HG03095 (cell line): ENCODE data around the gene MAP7.
"Not testable (repeated sequence)": the region's sequence is repeated elsewhere in the genome, so short reads cannot be mapped to it uniquely, and the experiment has no call there.

Experiments
- ATAC-seq: cut with Tn5 transposase; IDR thresholded peaks from one replicate; pipeline ENCODE4 v1.9.1; 2021; ENCODE audit warnings: moderate library complexity; ENCODE audit not compliant: unreplicated experiment

MAP7 gene

GRCh38 chr6:136401236-136401635 is 149.0 kb downstream of the MAP7 start:
- not testable (repeated sequence) for ATAC-seq

GRCh38 chr6:136398453-136398852 is 151.8 kb downstream of the MAP7 start:
- ATAC-seq, result no peak

- ATAC-seq, result no peak
These were observed 153.3 kb downstream of the MAP7 start for GRCh38 chr6:136396908-136397307.

- ATAC-seq, result not testable (repeated sequence)
These were observed 159.3 kb downstream of the MAP7 start for GRCh38 chr6:136390959-136391358.

- ATAC-seq, result no peak
These were observed 162.9 kb downstream of the MAP7 start for GRCh38 chr6:136387316-136387715.

- ATAC-seq, result no peak
These were observed 166.8 kb downstream of the MAP7 start for GRCh38 chr6:136383268-136383937.

- ATAC-seq, result no peak
These were observed 167.5 kb downstream of the MAP7 start for GRCh38 chr6:136382676-136383252.

GRCh38 chr6:136378888-136379287 is 171.3 kb downstream of the MAP7 start:
- ATAC-seq, result no peak

- not testable (repeated sequence) for ATAC-seq
These were observed 174.4 kb downstream of the MAP7 start for GRCh38 chr6:136375836-136376235.

- ATAC-seq, result no peak
These were observed 178.3 kb downstream of the MAP7 start for GRCh38 chr6:136371959-136372358.

GRCh38 chr6:136370988-136371728 is 179.1 kb downstream of the MAP7 start:
- no peak for ATAC-seq

- no peak for ATAC-seq
These were observed 184.4 kb downstream of the MAP7 start for GRCh38 chr6:136365776-136366354.

GRCh38 chr6:136362421-136363356 is 187.5 kb downstream of the MAP7 start:
- no peak for ATAC-seq

- ATAC-seq, result no peak
These were observed 188.4 kb downstream of the MAP7 start for GRCh38 chr6:136361787-136362186.

GRCh38 chr6:136360783-136361182 is 189.4 kb downstream of the MAP7 start:
- no peak for ATAC-seq

- no peak for ATAC-seq
These were observed 190.4 kb downstream of the MAP7 start for GRCh38 chr6:136359851-136360250.

GRCh38 chr6:136351518-136352110 is 198.6 kb downstream of the MAP7 start:
- no peak for ATAC-seq

GRCh38 chr6:136350914-136351313 is 199.3 kb downstream of the MAP7 start:
- ATAC-seq, result no peak

GRCh38 chr6:136347847-136348246 is 202.4 kb downstream of the MAP7 start:
- no peak for ATAC-seq

GRCh38 chr6:136345145-136345544 is 205.1 kb downstream of the MAP7 start:
- no peak for ATAC-seq
